Measurements from ENCODE around the gene KRTAP23-1. TPM values are rescaled to one million over a fixed set of nuclear protein-coding genes. Genes with fewer than 3 reads are reported as not detected.

The KRTAP23-1 gene
- total RNA-seq, 1 experiment from 2014 or later: not detected

GRCh38 chr21:30333736-30334135 is 14.7 kb downstream of the KRTAP23-1 start:
- peaks cover 8% of the 10 kb centered on the region for H3K4me1 ChIP-seq (replicated peaks; ENCODE audit: insufficient read depth)
- no peaks in the 10 kb centered on the region for H4K20me1 ChIP-seq (ENCODE audit: insufficient read depth)
- no peaks in the 10 kb centered on the region for H3F3A ChIP-seq (ENCODE audit: insufficient read depth, low read depth)
- BruUV-seq (replicated peaks): no TSS peak
- no peak for DNase-seq
- no peaks in the 10 kb centered on the region for H3K9me3 ChIP-seq (ENCODE audit: insufficient read depth, low read depth)
- no peak for TF ChIP-seq EZH2 (IDR thresholded peaks at IDR 0.05; ENCODE audit: low read depth)
- TF ChIP-seq CTCF (conservative IDR thresholded peaks at IDR 0.05): no peak
- CTCF ChIA-PET: no interaction called here
- POLR2A ChIA-PET (ENCODE audit: unreplicated experiment): no interaction called here
- H3K27me3 ChIP-seq (ENCODE audit: insufficient read depth, low read depth): no peaks in the 10 kb centered on the region
- no peak overlapping the region for H3K4me2 ChIP-seq
- intact Hi-C loops (cut with micrococcal nuclease; ENCODE audit: unreplicated experiment): no loop called here
- no peak overlapping the region for H3K4me3 ChIP-seq
- H3K36me3 ChIP-seq (ENCODE audit: low read depth): no peaks in the 10 kb centered on the region
- H3K27ac ChIP-seq: no peak overlapping the region
- H3K9me2 ChIP-seq (ENCODE audit: insufficient read depth): no peaks in the 10 kb centered on the region
- no peaks in the 10 kb centered on the region for H3K79me2 ChIP-seq (ENCODE audit: low read depth)
- H2AFZ ChIP-seq: no peak overlapping the region

- H3K9me3 ChIP-seq (ENCODE audit: insufficient read depth, low read depth): no peaks in the 10 kb centered on the region
- no peaks in the 10 kb centered on the region for H3K27me3 ChIP-seq (ENCODE audit: insufficient read depth, low read depth)
- intact Hi-C loops (cut with micrococcal nuclease; ENCODE audit: unreplicated experiment): no loop called here
- no peaks in the 10 kb centered on the region for H3K36me3 ChIP-seq (ENCODE audit: low read depth)
- POLR2A ChIA-PET (ENCODE audit: unreplicated experiment): no interaction called here
- no peak overlapping the region for H3K4me2 ChIP-seq
- no peaks in the 10 kb centered on the region for H3K9me2 ChIP-seq (ENCODE audit: insufficient read depth)
- H3K4me1 ChIP-seq (replicated peaks; ENCODE audit: insufficient read depth): peaks cover 2% of the 10 kb centered on the region; the same call in 1 of the 2 replicates
- CTCF ChIA-PET: no interaction called here
- no peaks in the 10 kb centered on the region for H3F3A ChIP-seq (ENCODE audit: insufficient read depth, low read depth)
- H3K79me2 ChIP-seq (ENCODE audit: low read depth): no peaks in the 10 kb centered on the region
- H2AFZ ChIP-seq: no peak overlapping the region
- H3K4me3 ChIP-seq: no peak overlapping the region
- no peaks in the 10 kb centered on the region for H4K20me1 ChIP-seq (ENCODE audit: insufficient read depth)
- TF ChIP-seq CTCF (conservative IDR thresholded peaks at IDR 0.05): no peak
- BruUV-seq (replicated peaks): no TSS peak
- DNase-seq: no peak
- no peak overlapping the region for H3K27ac ChIP-seq
Measured at GRCh38 chr21:30332681-30333080, 15.7 kb downstream of the KRTAP23-1 start.

GRCh38 chr21:30329203-30329875 is 19.1 kb downstream of the KRTAP23-1 start:
- Histone ChIP-seq H3K4me2 (no peak overlapping the region), H3K27me3 (ENCODE audit: insufficient read depth, low read depth) (no peaks in the 10 kb centered on the region), H3K4me1 (replicated peaks; ENCODE audit: insufficient read depth) (no peaks in the 10 kb centered on the region), H2AFZ (no peak overlapping the region), H4K20me1 (ENCODE audit: insufficient read depth) (no peaks in the 10 kb centered on the region), H3F3A (ENCODE audit: insufficient read depth, low read depth) (no peaks in the 10 kb centered on the region), H3K79me2 (ENCODE audit: low read depth) (no peaks in the 10 kb centered on the region), H3K9me3 (ENCODE audit: insufficient read depth, low read depth) (no peaks in the 10 kb centered on the region), H3K27ac (no peak overlapping the region), H3K36me3 (ENCODE audit: low read depth) (no peaks in the 10 kb centered on the region), H3K4me3 (no peak overlapping the region), H3K9me2 (ENCODE audit: insufficient read depth) (no peaks in the 10 kb centered on the region)
- BruUV-seq (replicated peaks): no TSS peak
- ChIA-PET POLR2A (ENCODE audit: unreplicated experiment) (interaction anchor here (0.7 kb wide), 1 partner anchor 44 kb away, joined by 3 read pairs; no protein-coding TSS in a partner anchor), CTCF (no interaction called here)
- TF ChIP-seq CTCF (conservative IDR thresholded peaks at IDR 0.05) (no peak), EZH2 (IDR thresholded peaks at IDR 0.05; ENCODE audit: low read depth) (no peak)
- DNase-seq: no peak
- intact Hi-C loops (cut with micrococcal nuclease; ENCODE audit: unreplicated experiment): no loop called here

Data from PC-9 (cell line).